HepG2 (cell line): ENCODE measurements around the gene AKAP7. TPM values are rescaled to one million over a fixed set of nuclear protein-coding genes. Genes with fewer than 3 reads are reported as not detected.

ENCODE experiments used
- ATAC-seq: fragments of 200-7000 bp; cut with Tn5 transposase; 3 replicates; pipeline ENCODE4 v1.9.1; 2020; ENCODE audit warnings: mild to moderate bottlenecking, moderate library complexity
- BruUV-seq: library from RNA; stranded (reverse); fragments of 400-500 nt; replicated peaks from 2 replicates; lab custom pipeline; 2021; lab: Mats Ljungman, UMichigan
- CTCF ChIA-PET: fragments of 300-600 bp; formaldehyde crosslinking; extraction: SDS; loops from one replicate; lab custom pipeline; 2021; ENCODE audit warnings: low total read pairs, inconsistent platforms, low intra/inter-chr PET ratio; lab: Yijun Ruan, JAX
- POLR2A ChIA-PET: fragments of 350-600 bp; sonication (Branson Sonifier 250); formaldehyde crosslinking; loops from one replicate; lab custom pipeline; 2020; ENCODE audit warnings: antibody characterized with exemption, inconsistent platforms; lab: Yijun Ruan, JAX
- DNase-seq: peaks from one replicate; pipeline ENCODE4 v3.0.0-alpha.2; 2015; ENCODE audit warnings: low spot score
- FAIRE-seq: peaks from 3 replicates; lab custom pipeline; 2011; peaks lifted over from hg19 to GRCh38; lab: Jason Lieb, UNC
- H2AFZ ChIP-seq: one replicate; pipeline ENCODE4 v1.6.1; 2011; ENCODE audit warnings: low read length, inconsistent platforms
- H3K27ac ChIP-seq: fragments of 300-600 bp; 3 replicates; pipeline ENCODE4 v1.8.0; 2011; ENCODE audit warnings: mixed run types, mild to moderate bottlenecking, mixed read lengths, low read length, inconsistent platforms; ENCODE audit not compliant: insufficient read depth; ENCODE audit errors: extremely low read length
- H3K27me3 ChIP-seq, 2 experiments: fragments of 200-600 bp in 1 of 2; 2 replicates in 1 of 2; 3 replicates in 1 of 2; pipeline versions ENCODE4 v1.6.0 to v1.8.0; 2011; ENCODE audit warnings: low read length in 2 of 2, mild to moderate bottlenecking in 2 of 2, moderate library complexity in 2 of 2, inconsistent platforms in 1 of 2; ENCODE audit not compliant: insufficient read depth in 2 of 2, control insufficient read depth in 1 of 2
- H3K36me3 ChIP-seq, 2 experiments: fragments of 200-600 bp in 1 of 2; replicated peaks in 1 of 2; 2 replicates in 1 of 2; 3 replicates in 1 of 2; pipeline versions ENCODE4 v1.5.1 to v1.8.0; 2011; ENCODE audit warnings: low read length in 2 of 2, inconsistent platforms in 1 of 2; ENCODE audit not compliant: insufficient read depth in 2 of 2, control insufficient read depth in 1 of 2
- H3K4me1 ChIP-seq: 2 replicates; pipeline ENCODE4 v1.5.1; 2012; ENCODE audit warnings: low read length, inconsistent platforms; ENCODE audit not compliant: insufficient read depth
- H3K4me2 ChIP-seq: 2 replicates; pipeline ENCODE4 v1.6.0; 2011; ENCODE audit warnings: low read depth, low read length, inconsistent platforms
- H3K4me3 ChIP-seq, 3 experiments: fragments of 200-600 bp in 1 of 3; sonication (generic), shearing (Covaris generic) in 1 of 3; replicated peaks in 1 of 3; 2 replicates each; pipeline ENCODE4 v1.5.1; 2011 to 2016; ENCODE audit warnings: low read length in 3 of 3, inconsistent platforms in 2 of 3, low read depth in 2 of 3, mild to moderate bottlenecking in 2 of 3, control low read depth in 1 of 3, mixed read lengths in 1 of 3; ENCODE audit not compliant: insufficient read depth in 1 of 3
- H3K79me2 ChIP-seq: one replicate; pipeline ENCODE4 v1.6.1; 2011; ENCODE audit warnings: low read length, inconsistent platforms; ENCODE audit not compliant: insufficient read depth
- H3K9ac ChIP-seq: 2 replicates; pipeline ENCODE4 v1.6.0; 2011; ENCODE audit warnings: mild to moderate bottlenecking, low read depth, low read length, inconsistent platforms; ENCODE audit not compliant: insufficient read depth
- H3K9me3 ChIP-seq: 2 replicates; pipeline ENCODE4 v1.5.1; 2012; ENCODE audit warnings: mild to moderate bottlenecking, low read length
- H4K20me1 ChIP-seq: 2 replicates; pipeline ENCODE4 v1.6.0; 2011; ENCODE audit warnings: inconsistent platforms, mild to moderate bottlenecking, low read length, moderate library complexity; ENCODE audit not compliant: insufficient read depth
- CCAR2 ChIP-seq: fragments of 200-400 bp; formaldehyde crosslinking; optimal IDR thresholded peaks from 2 replicates; pipeline ENCODE3; 2018; ENCODE audit warnings: low read depth, mild to moderate bottlenecking, low read length, moderate library complexity
- FIP1L1 ChIP-seq: fragments of 200-400 bp; formaldehyde crosslinking; IDR thresholded peaks from 2 replicates; pipeline ENCODE4 v1.6.1; 2018; ENCODE audit warnings: low read depth, mild to moderate bottlenecking, low read length, moderate library complexity, borderline replicate concordance; ENCODE audit not compliant: insufficient read depth
- FOXA3 ChIP-seq: IDR thresholded peaks from 2 replicates; pipeline ENCODE4 v1.6.1; 2016; ENCODE audit warnings: missing genetic modification reagents, missing compliant biosample characterization
- HNRNPUL1 ChIP-seq: fragments of 200-400 bp; formaldehyde crosslinking; IDR thresholded peaks from 2 replicates; pipeline ENCODE4 v1.6.1; 2017; ENCODE audit warnings: low read depth, mild to moderate bottlenecking, low read length, moderate library complexity
- NBN ChIP-seq: fragments of 450-650 bp; conservative IDR thresholded peaks from 2 replicates; pipeline ENCODE4 v1.6.1; 2017
- RBFOX2 ChIP-seq: fragments of 200-400 bp; formaldehyde crosslinking; IDR thresholded peaks from 2 replicates; pipeline ENCODE4 v1.6.1; 2017; ENCODE audit warnings: low read depth, mild to moderate bottlenecking, low read length
- SP1 ChIP-seq, 2 experiments: fragments of 450-650 bp in 1 of 2; sonication (generic) in 1 of 2; formaldehyde crosslinking in 1 of 2; IDR thresholded peaks; 2 replicates each; pipeline versions ENCODE4 v1.4.0 to v1.6.1; 2016 to 2020; ENCODE audit warnings: missing genetic modification reagents in 1 of 2
- TRAFD1 ChIP-seq: sonication (generic); formaldehyde crosslinking; IDR thresholded peaks from 2 replicates; pipeline ENCODE4 v1.5.1; 2020; ENCODE audit warnings: missing genetic modification reagents, mild to moderate bottlenecking, borderline replicate concordance
- XBP1 ChIP-seq: sonication (generic); formaldehyde crosslinking; IDR thresholded peaks from 2 replicates; pipeline ENCODE4 v1.5.0; 2020; ENCODE audit warnings: missing genetic modification reagents
- ZFP41 ChIP-seq: sonication (generic); formaldehyde crosslinking; IDR thresholded peaks from 2 replicates; pipeline ENCODE4 v1.4.0; 2020; ENCODE audit warnings: mild to moderate bottlenecking, missing genetic modification reagents, borderline replicate concordance
- ZNF224 ChIP-seq: sonication (generic); formaldehyde crosslinking; IDR thresholded peaks from 2 replicates; pipeline ENCODE4 v1.5.0; 2020; ENCODE audit warnings: mild to moderate bottlenecking, missing genetic modification reagents
- ZNF34 ChIP-seq: sonication (generic); formaldehyde crosslinking; IDR thresholded peaks from 2 replicates; pipeline ENCODE4 v1.4.0; 2020; ENCODE audit warnings: mild to moderate bottlenecking, missing genetic modification reagents, borderline replicate concordance
- ZNF382 ChIP-seq: sonication (generic); formaldehyde crosslinking; IDR thresholded peaks from 2 replicates; pipeline ENCODE4 v1.5.0; 2020; ENCODE audit warnings: missing genetic modification reagents, mild to moderate bottlenecking, borderline replicate concordance
- ZNF576 ChIP-seq: sonication (generic); formaldehyde crosslinking; IDR thresholded peaks from 2 replicates; pipeline ENCODE4 v1.4.0; 2020; ENCODE audit warnings: mild to moderate bottlenecking, missing genetic modification reagents
- ZNF891 ChIP-seq: sonication (generic); formaldehyde crosslinking; IDR thresholded peaks from 2 replicates; pipeline ENCODE4 v1.5.0; 2020; ENCODE audit warnings: mild to moderate bottlenecking, missing genetic modification reagents
- WGBS: methylation state at CpG from one replicate; pipeline ENCODE4 v1.1.6; 2017; ENCODE audit warnings: low lambda C conversion rate; 5-methylcytosine and 5-hydroxymethylcytosine counted together
- in situ Hi-C: cut with HindIII; loops from 2 replicates; pipeline ENCODE4 v1.10.0; 2017; ENCODE audit warnings: low pct_unique_long_range_greater_than_20kb; ENCODE audit not compliant: extremely low pct_ligation_motif_present
- intact Hi-C: fragments of 100-400 bp; cut with micrococcal nuclease; formaldehyde crosslinking; loops from one replicate; pipeline ENCODE4 v1.10.0; 2022; ENCODE audit not compliant: unreplicated experiment
- polyA plus RNA-seq, 8 experiments: library from polyadenylated mRNA; depleted of rRNA in 3 of 8; stranded (reverse) in 7 of 8; unstranded in 1 of 8; fragments of >200 nt; fragmentation: Illumina TruSeq in 4 of 8; extraction: Trizol in 4 of 8; gene quantifications; 2 replicates each; pipeline versions ENCODE4 v1.2.1 to v1.2.3, GENCODE V29; 2011 to 2016; ENCODE audit warnings: low read depth in 4 of 8, missing spikeins in 1 of 8, mixed read lengths in 1 of 8; ENCODE audit not compliant: insufficient read depth in 1 of 8
- total RNA-seq, 5 experiments: library from RNA; depleted of rRNA; stranded (reverse); fragments of >200 nt; fragmentation: Illumina TruSeq; extraction: Trizol; gene quantifications; 2 replicates each; pipeline ENCODE4 v1.2.3, GENCODE V29; 2016; ENCODE audit warnings: low read depth in 1 of 5
- TF ChIP-seq, protein P1 (sequence below): sonication (generic); formaldehyde crosslinking; IDR thresholded peaks from 2 replicates; pipeline ENCODE4 v1.4.0; 2020; ENCODE audit warnings: mild to moderate bottlenecking, missing genetic modification reagents

The AKAP7 gene
- total and polyA plus RNA-seq, 2 of the 13 experiments (the other 11 are each of a cell fraction or from before 2014, with no cell fraction given): 3.6 to 11.7 TPM

GRCh38 chr6:131251590-131252199 is 116.4 kb downstream of the AKAP7 start:
- ChIA-PET CTCF (no interaction called here), POLR2A (no interaction called here)
- no peaks in the 10 kb centered on the region for H4K20me1 ChIP-seq
- no peak overlapping the region for H3K4me2 ChIP-seq
- no peak for TF ChIP-seq ZNF891 (CRISPR knock-in tag)
- no TSS peak for BruUV-seq
- 90% methylated on average over 3 of the region's 3 CpGs for WGBS
- no peaks in the 10 kb centered on the region for H3K79me2 ChIP-seq
- no peaks in the 10 kb centered on the region for H3K36me3 ChIP-seq
- H3K9me3 ChIP-seq: no peaks in the 10 kb centered on the region
- H3K4me3 ChIP-seq: no peak overlapping the region
- no peaks in the 10 kb centered on the region for H3K4me1 ChIP-seq
- H3K27me3 ChIP-seq: no peaks in the 10 kb centered on the region
- DNase-seq (no peak), FAIRE-seq (no peak), ATAC-seq (no peak)
- no peak overlapping the region for H2AFZ ChIP-seq
- H3K27ac ChIP-seq: no peak overlapping the region
- intact Hi-C loops: no loop called here
- H3K9ac ChIP-seq: no peak overlapping the region
- in situ Hi-C loops: no loop called here

DNA sequence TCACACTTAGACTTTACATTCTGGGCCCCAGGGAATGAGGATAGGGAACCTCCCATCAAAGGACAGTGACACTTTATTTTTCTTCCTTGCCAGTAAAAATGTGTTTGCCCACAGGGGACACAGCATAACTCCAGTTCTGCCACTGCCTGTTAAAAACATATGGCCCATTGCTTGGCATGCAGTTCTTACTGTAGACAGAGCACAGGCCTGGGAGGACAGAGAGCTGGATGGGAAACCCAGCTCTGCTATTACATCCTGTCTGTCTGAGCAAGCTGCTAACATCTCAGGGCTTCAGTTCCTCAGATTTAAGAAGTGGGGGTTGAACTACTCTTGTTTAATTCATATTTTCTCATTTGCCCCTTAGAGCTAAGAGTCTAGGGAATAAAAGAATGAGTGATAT is 120.2 kb downstream of the AKAP7 start:
- Histone ChIP-seq H4K20me1 (no peaks in the 10 kb centered on the region), H3K4me3 (no peak overlapping the region), H3K79me2 (no peaks in the 10 kb centered on the region), H3K4me1 (peaks cover 23% of the 10 kb centered on the region), H3K36me3 (no peaks in the 10 kb centered on the region), H2AFZ (no peak overlapping the region), H3K9me3 (no peaks in the 10 kb centered on the region), H3K27me3 (no peaks in the 10 kb centered on the region), H3K4me2 (no peak overlapping the region)
- no peak for ATAC-seq
- ChIA-PET POLR2A (no interaction called here), CTCF (no interaction called here)
- BruUV-seq: no TSS peak
- in situ Hi-C loops: no loop called here
- no peak for DNase-seq
- no peak for TF ChIP-seq FOXA3 (CRISPR knock-in tag)
- TF ChIP-seq XBP1 (CRISPR knock-in tag): no peak
- no peak for TF ChIP-seq HNRNPUL1
- no peak for TF ChIP-seq ZNF224 (CRISPR knock-in tag)
- TF ChIP-seq CCAR2: no peak
- no peak for TF ChIP-seq RBFOX2
- TF ChIP-seq, protein P1, sequence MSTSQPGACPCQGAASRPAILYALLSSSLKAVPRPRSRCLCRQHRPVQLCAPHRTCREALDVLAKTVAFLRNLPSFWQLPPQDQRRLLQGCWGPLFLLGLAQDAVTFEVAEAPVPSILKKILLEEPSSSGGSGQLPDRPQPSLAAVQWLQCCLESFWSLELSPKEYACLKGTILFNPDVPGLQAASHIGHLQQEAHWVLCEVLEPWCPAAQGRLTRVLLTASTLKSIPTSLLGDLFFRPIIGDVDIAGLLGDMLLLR (CRISPR knock-in tag): no peak
- no peak for TF ChIP-seq FIP1L1
- TF ChIP-seq TRAFD1 (CRISPR knock-in tag): no peak
- TF ChIP-seq ZNF576 (CRISPR knock-in tag): no peak
- TF ChIP-seq ZNF34 (CRISPR knock-in tag): no peak
- TF ChIP-seq SP1 (IDR thresholded peaks at IDR 0.05): no peak
- TF ChIP-seq SP1 (CRISPR knock-in tag; IDR thresholded peaks at IDR 0.05): no peak
- TF ChIP-seq NBN: no peak
- TF ChIP-seq ZNF382 (CRISPR knock-in tag): no peak
- no peak for TF ChIP-seq ZFP41 (CRISPR knock-in tag)
- TF ChIP-seq, all 625 proteins: peak for 0
- FAIRE-seq: no peak
- intact Hi-C loops: no loop called here
- H3K27ac ChIP-seq: no peak overlapping the region
- H3K9ac ChIP-seq: no peak overlapping the region
